H9 (cell line): ENCODE measurements around the gene SCYGR1. TPM values are rescaled to one million over a fixed set of nuclear protein-coding genes. Genes with fewer than 3 reads are reported as not detected.

Source experiments
- DNase-seq: peaks from one replicate; pipeline ENCODE4 v3.0.0-alpha.2; 2017
- H2AFZ ChIP-seq: one replicate; pipeline ENCODE4 v1.6.1; 2013; ENCODE audit warnings: mild to moderate bottlenecking, low read length, control low read depth, moderate library complexity
- H2AK5ac ChIP-seq: 2 replicates; pipeline ENCODE4 v1.6.1; 2013; ENCODE audit warnings: low read length, control low read depth, mixed read lengths; ENCODE audit not compliant: insufficient read length
- H2BK120ac ChIP-seq: one replicate; pipeline ENCODE4 v1.6.1; 2013; ENCODE audit warnings: low read depth, mild to moderate bottlenecking, low read length, control low read depth, inconsistent platforms; ENCODE audit not compliant: poor library complexity, severe bottlenecking
- H2BK12ac ChIP-seq: 2 replicates; pipeline ENCODE4 v1.6.1; 2013; ENCODE audit warnings: low read length, control low read depth, mixed read lengths, low read depth; ENCODE audit not compliant: insufficient read length
- H2BK15ac ChIP-seq: 2 replicates; pipeline ENCODE4 v1.6.1; 2013; ENCODE audit warnings: low read depth, low read length, control low read depth
- H2BK20ac ChIP-seq: one replicate; pipeline ENCODE4 v1.6.1; 2013; ENCODE audit warnings: low read depth, mild to moderate bottlenecking, low read length, control low read depth, inconsistent platforms; ENCODE audit not compliant: poor library complexity, severe bottlenecking
- H2BK5ac ChIP-seq: 2 replicates; pipeline ENCODE4 v1.6.1; 2013; ENCODE audit warnings: low read length, control low read depth, mixed read lengths; ENCODE audit not compliant: insufficient read length
- H3K14ac ChIP-seq: 2 replicates; pipeline ENCODE4 v1.6.1; 2013; ENCODE audit warnings: low read length, control low read depth; ENCODE audit not compliant: insufficient read depth
- H3K18ac ChIP-seq: 2 replicates; pipeline ENCODE4 v1.6.1; 2013; ENCODE audit warnings: low read depth, mild to moderate bottlenecking, mixed read lengths, low read length, control low read depth; ENCODE audit not compliant: insufficient read length
- H3K23ac ChIP-seq: 2 replicates; pipeline ENCODE4 v1.6.1; 2013; ENCODE audit warnings: low read length, control low read depth, mixed read lengths, low read depth; ENCODE audit not compliant: insufficient read length
- H3K23me2 ChIP-seq: 2 replicates; pipeline ENCODE4 v1.6.1; 2013; ENCODE audit warnings: low read depth, mild to moderate bottlenecking, mixed read lengths, low read length, control low read depth; ENCODE audit not compliant: insufficient read length, poor library complexity, severe bottlenecking
- H3K27ac ChIP-seq: 2 replicates; pipeline ENCODE4 v1.5.1; 2013; ENCODE audit warnings: low read length, control low read depth, mixed read lengths, low read depth; ENCODE audit not compliant: insufficient read length
- H3K27me3 ChIP-seq: 2 replicates; pipeline ENCODE4 v1.6.1; 2013; ENCODE audit warnings: low read length, control low read depth, inconsistent platforms; ENCODE audit not compliant: insufficient read depth
- H3K4ac ChIP-seq: 2 replicates; pipeline ENCODE4 v1.6.1; 2013; ENCODE audit warnings: low read depth, mild to moderate bottlenecking, control low read depth, inconsistent platforms, low read length, moderate library complexity
- H3K4me1 ChIP-seq: 2 replicates; pipeline ENCODE4 v1.6.1; 2013; ENCODE audit warnings: low read length, control low read depth, inconsistent platforms; ENCODE audit not compliant: insufficient read depth
- H3K4me2 ChIP-seq: 2 replicates; pipeline ENCODE4 v1.6.1; 2013; ENCODE audit warnings: low read length, control low read depth, mixed read lengths; ENCODE audit not compliant: insufficient read length, insufficient read depth
- H3K56ac ChIP-seq: 2 replicates; pipeline ENCODE4 v1.6.1; 2013; ENCODE audit warnings: low read depth, mild to moderate bottlenecking, mixed read lengths, low read length, control low read depth; ENCODE audit not compliant: insufficient read length
- H3K79me1 ChIP-seq: 2 replicates; pipeline ENCODE4 v1.6.1; 2013; ENCODE audit warnings: low read depth, mild to moderate bottlenecking, moderate library complexity, low read length, control low read depth, inconsistent platforms; ENCODE audit not compliant: insufficient read depth, poor library complexity, severe bottlenecking
- H3K79me2 ChIP-seq: 2 replicates; pipeline ENCODE4 v1.6.1; 2013; ENCODE audit warnings: low read length, control low read depth, inconsistent platforms; ENCODE audit not compliant: insufficient read depth
- H3K9ac ChIP-seq: 2 replicates; pipeline ENCODE4 v1.6.1; 2013; ENCODE audit warnings: low read length, control low read depth, mixed read lengths; ENCODE audit not compliant: insufficient read length; ENCODE audit errors: extremely low read depth
- H3K9me3 ChIP-seq: one replicate; pipeline ENCODE4 v1.6.1; 2013; ENCODE audit warnings: low read depth, low read length, inconsistent platforms; ENCODE audit not compliant: control insufficient read depth
- H3T11ph ChIP-seq: one replicate; pipeline ENCODE4 v1.6.1; 2013; ENCODE audit warnings: mild to moderate bottlenecking, low read length, control low read depth, inconsistent platforms
- H4K20me1 ChIP-seq: one replicate; pipeline ENCODE4 v1.6.1; 2013; ENCODE audit not compliant: control insufficient read depth, insufficient read length, insufficient read depth
- H4K5ac ChIP-seq: 2 replicates; pipeline ENCODE4 v1.6.1; 2013; ENCODE audit warnings: low read depth, mild to moderate bottlenecking, mixed read lengths, low read length, control low read depth; ENCODE audit not compliant: insufficient read length
- H4K8ac ChIP-seq: replicated peaks from 2 replicates; pipeline ENCODE4 v1.6.1; 2013; ENCODE audit warnings: low read length, control low read depth, mixed read lengths, low read depth; ENCODE audit not compliant: insufficient read length
- H4K91ac ChIP-seq: 2 replicates; pipeline ENCODE4 v1.6.1; 2013; ENCODE audit warnings: low read depth, mild to moderate bottlenecking, moderate library complexity, mixed read lengths, low read length, control low read depth; ENCODE audit not compliant: insufficient read length
- H3K27ac Mint-ChIP-seq, 3 experiments: 2 replicates in 2 of 3; 3 replicates in 1 of 3; pipeline ENCODE4 v1.8.0; 2020 to 2021; ENCODE audit warnings: mixed read lengths in 3 of 3, mild to moderate bottlenecking in 1 of 3, moderate library complexity in 1 of 3
- H3K27me3 Mint-ChIP-seq: 2 replicates; pipeline ENCODE4 v1.8.0; 2021; ENCODE audit warnings: low read depth, mild to moderate bottlenecking, moderate library complexity, mixed read lengths
- H3K36me3 Mint-ChIP-seq, 3 experiments: 2 replicates in 2 of 3; 3 replicates in 1 of 3; pipeline ENCODE4 v1.8.0; 2020 to 2021; ENCODE audit warnings: low read depth in 3 of 3, mixed read lengths in 3 of 3; ENCODE audit not compliant: insufficient read depth in 1 of 3
- H3K4me1 Mint-ChIP-seq, 2 experiments: 2 replicates each; pipeline ENCODE4 v1.8.0; 2020; ENCODE audit warnings: mixed read lengths in 2 of 2
- H3K4me3 Mint-ChIP-seq, 2 experiments: 2 replicates in 1 of 2; 3 replicates in 1 of 2; pipeline ENCODE4 v1.8.0; 2020 to 2021; ENCODE audit warnings: mild to moderate bottlenecking in 2 of 2, mixed read lengths in 2 of 2, moderate library complexity in 1 of 2
- H3K9me3 Mint-ChIP-seq, 2 experiments: 2 replicates in 1 of 2; 3 replicates in 1 of 2; pipeline ENCODE4 v1.8.0; 2020; ENCODE audit warnings: mild to moderate bottlenecking in 2 of 2, mixed read lengths in 2 of 2, moderate library complexity in 1 of 2
- WGBS: extraction: QIAGEN DNeasy Blood & Tissue Kit; methylation state at CpG from one replicate; pipeline ENCODE4 v1.1.7; 2013; ENCODE audit warnings: missing lambda C conversion rate, low lambda C conversion rate, mixed read lengths; ENCODE audit not compliant: insufficient read length; ENCODE audit errors: extremely low coverage; 5-methylcytosine and 5-hydroxymethylcytosine counted together
- total RNA-seq: library from RNA; stranded (reverse); gene quantifications from 2 replicates; pipeline ENCODE4 v1.2.1, GENCODE V29; 2021
- TF ChIP-seq, protein P1 (sequence below): fragments of 200-600 bp; sonication (generic); conservative IDR thresholded peaks from 3 replicates; pipeline ENCODE4 v1.8.0; 2021; ENCODE audit warnings: antibody characterized with exemption, mild to moderate bottlenecking

Gene SCYGR1
- total RNA-seq, 1 experiment from 2014 or later = not detected

DNA sequence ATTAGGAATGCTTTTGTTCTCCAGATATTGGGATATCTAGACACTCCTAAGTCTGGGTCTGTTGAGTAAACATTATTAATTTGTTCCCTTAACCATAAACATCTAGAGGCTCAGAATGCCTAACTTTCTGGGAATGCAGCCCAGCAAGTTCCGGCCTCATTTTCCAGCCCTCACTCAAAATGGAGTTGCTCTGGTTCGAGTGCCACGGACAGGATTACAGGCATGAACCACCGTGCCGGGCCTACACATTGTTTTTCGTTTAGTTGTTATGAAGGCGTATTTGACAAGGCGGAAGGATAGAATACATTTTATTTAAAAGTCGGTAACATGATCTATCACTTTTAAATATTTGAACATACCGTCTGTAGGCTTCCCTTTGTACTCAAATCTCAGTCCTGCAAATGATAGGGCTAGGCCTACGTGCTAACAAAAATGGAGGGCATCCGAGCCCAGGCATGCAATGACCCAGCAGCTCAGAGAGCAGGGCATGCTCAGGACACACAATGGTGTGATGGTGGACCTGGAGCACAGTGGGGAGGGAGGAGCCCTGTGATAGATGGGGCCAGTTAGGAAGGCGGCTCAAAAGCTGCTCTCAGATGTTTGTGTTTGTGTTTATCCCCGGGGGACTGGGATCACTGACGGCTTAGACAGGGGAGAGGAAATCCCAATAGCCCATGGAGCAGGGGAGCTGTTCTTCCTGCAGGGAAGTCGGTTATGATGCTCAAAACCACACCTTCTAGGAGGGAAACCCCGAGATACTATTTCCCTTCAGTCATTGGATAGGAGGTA, 2.9 kb upstream of the SCYGR1 start:
- no CpG with 5 or more reads among the region's 17 CpGs for WGBS
- H3K4me3 Mint-ChIP-seq = no peak overlapping the region
- H3K56ac ChIP-seq = no peak overlapping the region
- no peaks in the 10 kb centered on the region for H3K79me1 ChIP-seq
- no peak overlapping the region for H3T11ph ChIP-seq
- no peak overlapping the region for H3K4ac ChIP-seq
- H3K79me2 ChIP-seq = no peaks in the 10 kb centered on the region
- no peak overlapping the region for H2BK20ac ChIP-seq
- H3K27ac ChIP-seq = no peak overlapping the region
- no peaks in the 10 kb centered on the region for H3K36me3 Mint-ChIP-seq
- no peaks in the 10 kb centered on the region for H3K23me2 ChIP-seq
- no peaks in the 10 kb centered on the region; the same call in 1 of the 2 replicates for H3K4me1 ChIP-seq
- no peak overlapping the region for H3K4me2 ChIP-seq
- H4K20me1 ChIP-seq = no peaks in the 10 kb centered on the region
- no peak overlapping the region for H2BK15ac ChIP-seq
- TF ChIP-seq, protein P1, sequence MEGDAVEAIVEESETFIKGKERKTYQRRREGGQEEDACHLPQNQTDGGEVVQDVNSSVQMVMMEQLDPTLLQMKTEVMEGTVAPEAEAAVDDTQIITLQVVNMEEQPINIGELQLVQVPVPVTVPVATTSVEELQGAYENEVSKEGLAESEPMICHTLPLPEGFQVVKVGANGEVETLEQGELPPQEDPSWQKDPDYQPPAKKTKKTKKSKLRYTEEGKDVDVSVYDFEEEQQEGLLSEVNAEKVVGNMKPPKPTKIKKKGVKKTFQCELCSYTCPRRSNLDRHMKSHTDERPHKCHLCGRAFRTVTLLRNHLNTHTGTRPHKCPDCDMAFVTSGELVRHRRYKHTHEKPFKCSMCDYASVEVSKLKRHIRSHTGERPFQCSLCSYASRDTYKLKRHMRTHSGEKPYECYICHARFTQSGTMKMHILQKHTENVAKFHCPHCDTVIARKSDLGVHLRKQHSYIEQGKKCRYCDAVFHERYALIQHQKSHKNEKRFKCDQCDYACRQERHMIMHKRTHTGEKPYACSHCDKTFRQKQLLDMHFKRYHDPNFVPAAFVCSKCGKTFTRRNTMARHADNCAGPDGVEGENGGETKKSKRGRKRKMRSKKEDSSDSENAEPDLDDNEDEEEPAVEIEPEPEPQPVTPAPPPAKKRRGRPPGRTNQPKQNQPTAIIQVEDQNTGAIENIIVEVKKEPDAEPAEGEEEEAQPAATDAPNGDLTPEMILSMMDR = no peak
- H3K4me1 Mint-ChIP-seq = peaks cover 8 to 19% of the 10 kb centered on the region in 2 experiments
- no peak overlapping the region for H3K14ac ChIP-seq
- no peak overlapping the region for H3K23ac ChIP-seq
- H3K27me3 ChIP-seq = no peaks in the 10 kb centered on the region
- H3K9me3 ChIP-seq = no peaks in the 10 kb centered on the region
- H4K8ac ChIP-seq = no peak overlapping the region
- no peaks in the 10 kb centered on the region; the same call in 1 of the 2 replicates for H3K27me3 Mint-ChIP-seq
- DNase-seq = no peak
- no peak overlapping the region for H2BK5ac ChIP-seq
- H2AFZ ChIP-seq = no peak overlapping the region
- H3K9ac ChIP-seq = no peak overlapping the region
- no peak overlapping the region for H3K27ac Mint-ChIP-seq
- no peak overlapping the region for H4K91ac ChIP-seq
- H4K5ac ChIP-seq = no peak overlapping the region
- no peaks in the 10 kb centered on the region for H3K9me3 Mint-ChIP-seq
- H2BK120ac ChIP-seq = no peak overlapping the region
- H2BK12ac ChIP-seq = no peak overlapping the region
- no peak overlapping the region for H2AK5ac ChIP-seq
- no peak overlapping the region for H3K18ac ChIP-seq
